GM12878 (cell line): ENCODE measurements around the gene ANKRD16. TPM values are rescaled to one million over a fixed set of nuclear protein-coding genes. Genes with fewer than 3 reads are reported as not detected.

Source experiments
- ATAC-seq: fragments of 200-7000 bp; cut with Tn5 transposase; 3 replicates; pipeline ENCODE4 v1.9.1; 2020; ENCODE audit warnings: mild to moderate bottlenecking, moderate library complexity
- BruUV-seq: library from RNA; stranded (reverse); fragments of 400-500 nt; replicated peaks from 2 replicates; lab custom pipeline; 2021; lab: Mats Ljungman, UMichigan
- CTCF ChIA-PET: fragments of 300-600 bp; sonication (Branson Sonifier 250); formaldehyde crosslinking; extraction: SDS; loops from one replicate; lab custom pipeline; 2021; ENCODE audit warnings: inconsistent platforms; lab: Yijun Ruan, JAX
- POLR2A ChIA-PET: fragments of 350-600 bp; formaldehyde crosslinking; extraction: SDS; loops from one replicate; lab custom pipeline; 2021; ENCODE audit warnings: inconsistent platforms; lab: Charles Lee
- RAD21 ChIA-PET: fragments of 300-600 bp; sonication (Branson Sonifier 250); formaldehyde crosslinking; loops from one replicate; lab custom pipeline; 2023; ENCODE audit warnings: antibody characterized with exemption; ENCODE audit not compliant: unreplicated experiment; lab: Charles Lee
- SMC1A ChIA-PET: fragments of 300-600 bp; sonication (Branson Sonifier 250); formaldehyde crosslinking; loops from one replicate; lab custom pipeline; 2023; ENCODE audit not compliant: unreplicated experiment, uncharacterized antibody; lab: Charles Lee
- DNase-seq: peaks from one replicate; pipeline ENCODE4 v3.0.0-alpha.2; 2011; ENCODE audit warnings: low read depth, low spot score
- FAIRE-seq: peaks from 3 replicates; lab custom pipeline; 2011; peaks lifted over from hg19 to GRCh38; lab: Jason Lieb, UNC
- H2AFZ ChIP-seq: 2 replicates; pipeline ENCODE4 v1.6.0; 2011; ENCODE audit warnings: low read depth, low read length, control low read depth; ENCODE audit not compliant: control insufficient read depth
- H3K27ac ChIP-seq: 2 replicates; pipeline ENCODE4 v1.5.1; 2011; ENCODE audit warnings: control low read depth; ENCODE audit not compliant: control insufficient read depth, insufficient read depth
- H3K27me3 ChIP-seq, 2 experiments: replicated peaks in 1 of 2; 2 replicates each; pipeline versions ENCODE4 v1.6.0 to v1.6.1; 2011; ENCODE audit warnings: low read length in 1 of 2; ENCODE audit not compliant: control insufficient read depth in 2 of 2, insufficient read depth in 2 of 2
- H3K36me3 ChIP-seq, 2 experiments: 2 replicates each; pipeline ENCODE4 v1.5.1; 2011; ENCODE audit warnings: low read length in 1 of 2; ENCODE audit not compliant: control insufficient read depth in 2 of 2, insufficient read depth in 2 of 2
- H3K4me1 ChIP-seq: 2 replicates; pipeline ENCODE4 v1.6.1; 2011; ENCODE audit warnings: mild to moderate bottlenecking, low read length, moderate library complexity, mixed read lengths; ENCODE audit not compliant: control insufficient read depth, insufficient read depth
- H3K4me2 ChIP-seq: 2 replicates; pipeline ENCODE4 v1.6.0; 2011; ENCODE audit warnings: control low read depth; ENCODE audit not compliant: control insufficient read depth, insufficient read depth
- H3K4me3 ChIP-seq: fragments of 200-600 bp; sonication (generic); 2 replicates; pipeline ENCODE4 v1.5.1; 2016
- H3K79me2 ChIP-seq: 2 replicates; pipeline ENCODE4 v1.6.0; 2011; ENCODE audit warnings: low read length; ENCODE audit not compliant: control insufficient read depth, insufficient read depth
- H3K9ac ChIP-seq: 2 replicates; pipeline ENCODE4 v1.8.0; 2011; ENCODE audit warnings: low read length, control low read depth, mixed read lengths; ENCODE audit not compliant: control insufficient read depth, insufficient read depth
- H3K9me3 ChIP-seq: replicated peaks from 3 replicates; pipeline ENCODE4 v1.5.1; 2011; ENCODE audit warnings: mild to moderate bottlenecking, low read length; ENCODE audit not compliant: control insufficient read depth, insufficient read depth
- H4K20me1 ChIP-seq: 2 replicates; pipeline ENCODE4 v1.6.0; 2011; ENCODE audit not compliant: control insufficient read depth, insufficient read depth
- DPF2 ChIP-seq: fragments of 450-650 bp; IDR thresholded peaks from 2 replicates; pipeline ENCODE4 v1.6.1; 2017; ENCODE audit warnings: mild to moderate bottlenecking
- EP300 ChIP-seq, 2 experiments: fragments of 150-350 bp in 1 of 2; IDR thresholded peaks; 2 replicates each; pipeline ENCODE4 v1.6.1; 2011 to 2012; ENCODE audit warnings: low read depth in 2 of 2, low read length in 2 of 2, borderline replicate concordance in 1 of 2, improper control_type of control experiment in 1 of 2, inconsistent platforms in 1 of 2; ENCODE audit not compliant: control insufficient read depth in 1 of 2
- FOS ChIP-seq: IDR thresholded peaks from 3 replicates; pipeline ENCODE4 v1.6.1; 2011; ENCODE audit warnings: borderline replicate concordance; ENCODE audit not compliant: insufficient read length; ENCODE audit errors: extremely low read depth
- GABPA ChIP-seq: IDR thresholded peaks from 2 replicates; pipeline ENCODE4 v1.6.1; 2014; ENCODE audit warnings: antibody characterized with exemption, low read depth, mild to moderate bottlenecking, inconsistent platforms
- HDAC2 ChIP-seq: fragments of 200-600 bp; sonication (generic); IDR thresholded peaks from 2 replicates; pipeline ENCODE4 v1.6.1; 2017
- JUND ChIP-seq: IDR thresholded peaks from 2 replicates; pipeline ENCODE4 v1.6.1; 2012; ENCODE audit warnings: low read depth, mild to moderate bottlenecking, low read length, improper control_type of control experiment, moderate library complexity
- KAT2A ChIP-seq: conservative IDR thresholded peaks from 2 replicates; pipeline ENCODE4 v1.6.1; 2011; ENCODE audit warnings: low read depth, low read length; ENCODE audit not compliant: control insufficient read depth
- MLLT1 ChIP-seq: fragments of 450-650 bp; IDR thresholded peaks from 2 replicates; pipeline ENCODE4 v1.6.1; 2016; ENCODE audit warnings: mild to moderate bottlenecking
- RAD21 ChIP-seq: IDR thresholded peaks from 2 replicates; pipeline ENCODE4 v1.6.1; 2011; ENCODE audit warnings: mild to moderate bottlenecking, low read depth, low read length, moderate library complexity; ENCODE audit not compliant: insufficient read depth
- SMARCA5 ChIP-seq: fragments of 450-650 bp; IDR thresholded peaks from 2 replicates; pipeline ENCODE4 v1.6.1; 2017; ENCODE audit warnings: mild to moderate bottlenecking
- STAT1 ChIP-seq: fragments of 450-650 bp; conservative IDR thresholded peaks from 2 replicates; pipeline ENCODE4 v1.6.1; 2014; ENCODE audit warnings: antibody characterized with exemption, mild to moderate bottlenecking
- TAF1 ChIP-seq: IDR thresholded peaks from 2 replicates; pipeline ENCODE4 v1.6.1; 2011; ENCODE audit warnings: mild to moderate bottlenecking, low read depth, low read length, borderline replicate concordance
- USF2 ChIP-seq: IDR thresholded peaks from 2 replicates; pipeline ENCODE4 v1.6.1; 2011; ENCODE audit warnings: low read depth, low read length, improper control_type of control experiment, borderline replicate concordance
- ZSCAN29 ChIP-seq: fragments of 450-650 bp; IDR thresholded peaks from 2 replicates; pipeline ENCODE4 v1.6.1; 2017; ENCODE audit warnings: mild to moderate bottlenecking, moderate library complexity
- WGBS: methylation state at CpG from one replicate; pipeline ENCODE4 v1.1.6; 2016; ENCODE audit warnings: low lambda C conversion rate; ENCODE audit not compliant: insufficient replicate concordance, insufficient coverage; ENCODE audit errors: missing lambda C conversion rate; 5-methylcytosine and 5-hydroxymethylcytosine counted together
- in situ Hi-C: fragments of 300-500 bp; cut with MboI; formaldehyde crosslinking; loops from 9 replicates; pipeline ENCODE4 v1.14.3; 2018; ENCODE audit warnings: mixed read lengths
- intact Hi-C: fragments of 100-400 bp; cut with micrococcal nuclease; formaldehyde crosslinking; loops from one replicate; pipeline ENCODE4 v1.14.2; 2022; ENCODE audit not compliant: unreplicated experiment
- polyA plus RNA-seq, 11 experiments: library from polyadenylated mRNA; depleted of rRNA in 4 of 11; unstranded in 6 of 11; stranded (reverse) in 5 of 11; fragments of >200 nt; fragmentation: Nextera tagmentation in 4 of 11; fragmentation: Illumina TruSeq in 1 of 11; extraction: Ambion mirVana in 4 of 11; extraction: Trizol in 1 of 11; gene quantifications; 1 replicate in 1 of 11; 2 replicates in 10 of 11; pipeline versions ENCODE4 v1.2.1 to v1.2.3, GENCODE V29; 2011 to 2016; ENCODE audit warnings: inconsistent platforms in 2 of 11, missing spikeins in 2 of 11, low read depth in 1 of 11
- total RNA-seq, 4 experiments: library from RNA; depleted of rRNA in 3 of 4; stranded (reverse); fragments of >200 nt in 3 of 4; fragmentation: Illumina TruSeq in 1 of 4; extraction: Trizol in 1 of 4; gene quantifications; 2 replicates each; pipeline versions ENCODE4 v1.2.1 to v1.2.3, GENCODE V29; 2013 to 2021
- TF ChIP-seq, protein P1 (sequence below): IDR thresholded peaks from 2 replicates; pipeline ENCODE4 v1.6.1; 2012; ENCODE audit warnings: low read depth, low read length, improper control_type of control experiment

The ANKRD16 gene
- total and polyA plus RNA-seq, 10 of the 15 experiments (the other 5 are each of a cell fraction or from before 2014, with no cell fraction given): 0.57 to 13.6 (median 4.4) TPM

GRCh38 chr10:5876181-5876768 lies 13.4 kb downstream of the ANKRD16 start (continued):
- TF ChIP-seq EP300 (IDR thresholded peaks at IDR 0.05; ENCODE audit: borderline replicate concordance in 1 of 2, control insufficient read depth in 1 of 2, low read depth in 2 of 2, low read length in 2 of 2) (no peak), HDAC2 (no peak), GABPA (no peak), ZSCAN29 (no peak), RAD21 (no peak)
- TF ChIP-seq, protein P1, sequence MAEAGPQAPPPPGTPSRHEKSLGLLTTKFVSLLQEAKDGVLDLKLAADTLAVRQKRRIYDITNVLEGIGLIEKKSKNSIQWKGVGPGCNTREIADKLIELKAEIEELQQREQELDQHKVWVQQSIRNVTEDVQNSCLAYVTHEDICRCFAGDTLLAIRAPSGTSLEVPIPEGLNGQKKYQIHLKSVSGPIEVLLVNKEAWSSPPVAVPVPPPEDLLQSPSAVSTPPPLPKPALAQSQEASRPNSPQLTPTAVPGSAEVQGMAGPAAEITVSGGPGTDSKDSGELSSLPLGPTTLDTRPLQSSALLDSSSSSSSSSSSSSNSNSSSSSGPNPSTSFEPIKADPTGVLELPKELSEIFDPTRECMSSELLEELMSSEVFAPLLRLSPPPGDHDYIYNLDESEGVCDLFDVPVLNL: no peak

GRCh38 chr10:5873515-5873995 lies 16.1 kb downstream of the ANKRD16 start:
- Histone ChIP-seq H2AFZ (peak overlapping the region; percentile 91), H3K4me1 (peaks cover 3% of the 10 kb centered on the region), H3K9me3 (peaks cover 1% of the 10 kb centered on the region; the same call in 2 of the 3 replicates), H3K4me2 (peak overlapping the region; percentile 74), H3K9ac (peak overlapping the region; percentile 39; the same call in 1 of the 2 replicates), H3K79me2 (no peaks in the 10 kb centered on the region), H3K27me3 (no peaks in the 10 kb centered on the region), H3K4me3 (peak overlapping the region; percentile 26; the same call in 1 of the 2 replicates), H4K20me1 (no peaks in the 10 kb centered on the region), H3K36me3 (peaks cover 2 to 4% of the 10 kb centered on the region in 2 experiments; a peak in 3 of 4 replicates), H3K27ac (0 out of 2 replicates have a peak overlapping the region, but pooled peaks have one; percentile 18)
- CTCF ChIA-PET: interaction anchor here (0.7 to 4.3 kb wide), 22 partner anchors 11 to 533 kb away, joined by 3 to 39 read pairs (median 4); partner anchors contain the start of genes ANKRD16, FBH1, GDI2 and TASOR2
- no TSS peak for BruUV-seq
- SMC1A ChIA-PET: interaction anchor here (0.6 to 3.6 kb wide), 24 partner anchors 11 to 784 kb away, joined by 3 to 28 read pairs (median 4); partner anchors contain the start of gene GDI2
- DNase-seq (peak; percentile 59), FAIRE-seq (peak; percentile 91), ATAC-seq (peak; percentile 98)
- WGBS: 2% methylated on average over 9 of the region's 9 CpGs
- in situ Hi-C loops: loop anchor here (5.0 kb wide), 1 partner anchor 431 kb away; no protein-coding TSS in a partner anchor
- RAD21 ChIA-PET: interaction anchor here (0.8 to 3.6 kb wide), 12 partner anchors 11 to 244 kb away, joined by 3 to 23 read pairs (median 4); partner anchors contain the start of genes ANKRD16 and FBH1
- POLR2A ChIA-PET: interaction anchor here (0.6 to 2.2 kb wide), 8 partner anchors 9 to 131 kb away, joined by 3 to 6 read pairs (median 4); no protein-coding TSS in a partner anchor
- intact Hi-C loops: loop anchor here (1.0 to 5.0 kb wide), 3 partner anchors 61 to 243 kb away; no protein-coding TSS in a partner anchor
- TF ChIP-seq FOS (no peak), STAT1 (no peak), USF2 (no peak), DPF2 (no peak), MLLT1 (0 out of 2 replicates have a peak, but pooled peaks have one; percentile 49), SMARCA5 (peak; percentile 30; the same call in 1 of the 2 replicates), TAF1 (no peak), KAT2A (no peak), JUND (no peak)
